ENCODE measurements around the gene B3GALNT2.

GRCh38 chr1:235503403-235504121 is 690 bp downstream of the B3GALNT2 start:
- TF ChIP-seq CTCF (IDR thresholded peaks at IDR 0.05) (no peak), POLR2A (IDR thresholded peaks at IDR 0.05) (peak in 1 of 2 donors; percentile 0)
